CD4-positive, alpha-beta T cell treated with Interleukin-2 at 100 ng/mL for 4 hours (primary cell): Measurements from ENCODE around the gene EGR1.

ENCODE experiments used
- DNase-seq: peaks from one replicate; pipeline ENCODE4 v3.0.0-alpha.2; 2020; ENCODE audit warnings: low spot score

The EGR1 gene

GRCh38 chr5:138453590-138453989 lies 11.7 kb upstream of the EGR1 start:
- DNase-seq = no peak

GRCh38 chr5:138454121-138454520 lies 11.2 kb upstream of the EGR1 start:
- no peak for DNase-seq

GRCh38 chr5:138455232-138455930 lies 9.9 kb upstream of the EGR1 start:
- no peak for DNase-seq

- DNase-seq = no peak
Measured at GRCh38 chr5:138457531-138458275, 7.6 kb upstream of the EGR1 start.

GRCh38 chr5:138458384-138458783 lies 6.9 kb upstream of the EGR1 start:
- no peak for DNase-seq

GRCh38 chr5:138458856-138459255 lies 6.4 kb upstream of the EGR1 start:
- DNase-seq = no peak

- peak; percentile 67 for DNase-seq
Measured at GRCh38 chr5:138459311-138459933, 5.9 kb upstream of the EGR1 start.

GRCh38 chr5:138460032-138460693 lies 5.1 kb upstream of the EGR1 start:
- DNase-seq = no peak

GRCh38 chr5:138461343-138462125 lies 3.7 kb upstream of the EGR1 start:
- DNase-seq = no peak

GRCh38 chr5:138463419-138464007 lies 1.8 kb upstream of the EGR1 start:
- DNase-seq = no peak

GRCh38 chr5:138464008-138464387 lies 1.3 kb upstream of the EGR1 start:
- peak; percentile 93 for DNase-seq

GRCh38 chr5:138464388-138465260 lies 655 bp upstream of the EGR1 start:
- peak; percentile 98 for DNase-seq

- DNase-seq = no peak
Measured at GRCh38 chr5:138466125-138466899, 1.0 kb downstream of the EGR1 start.

- DNase-seq = no peak
Measured at GRCh38 chr5:138466900-138467710, 1.8 kb downstream of the EGR1 start.

GRCh38 chr5:138467711-138468132 lies 2.4 kb downstream of the EGR1 start:
- DNase-seq = no peak

- no peak for DNase-seq
Measured at GRCh38 chr5:138468133-138468965, 3.1 kb downstream of the EGR1 start.

- DNase-seq = no peak
Measured at GRCh38 chr5:138468966-138469539, 3.8 kb downstream of the EGR1 start.
